ENCODE results near the gene TBC1D14.

TBC1D14 gene

DNA sequence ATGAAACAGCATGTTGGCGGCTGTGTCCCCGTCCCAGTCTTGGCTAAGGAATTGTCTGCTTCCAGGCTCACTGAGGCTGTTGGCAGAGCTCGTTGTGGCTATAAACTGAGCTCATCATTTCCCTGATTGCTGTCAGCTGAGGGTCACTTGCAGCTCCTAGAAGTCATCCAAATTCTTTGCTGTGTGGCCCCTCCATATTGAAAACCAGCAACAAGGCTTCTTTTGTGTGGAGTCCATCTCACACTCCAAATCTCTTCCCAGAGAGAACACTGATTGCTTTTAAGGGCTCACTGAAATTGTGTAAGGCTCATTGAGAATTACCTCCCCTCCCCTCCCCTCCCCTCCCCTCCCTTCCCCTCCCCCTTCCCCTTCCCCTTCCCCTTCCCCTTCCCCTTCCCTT is 23.3 kb downstream of the TBC1D14 start:
- no peak for DNase-seq

DNA sequence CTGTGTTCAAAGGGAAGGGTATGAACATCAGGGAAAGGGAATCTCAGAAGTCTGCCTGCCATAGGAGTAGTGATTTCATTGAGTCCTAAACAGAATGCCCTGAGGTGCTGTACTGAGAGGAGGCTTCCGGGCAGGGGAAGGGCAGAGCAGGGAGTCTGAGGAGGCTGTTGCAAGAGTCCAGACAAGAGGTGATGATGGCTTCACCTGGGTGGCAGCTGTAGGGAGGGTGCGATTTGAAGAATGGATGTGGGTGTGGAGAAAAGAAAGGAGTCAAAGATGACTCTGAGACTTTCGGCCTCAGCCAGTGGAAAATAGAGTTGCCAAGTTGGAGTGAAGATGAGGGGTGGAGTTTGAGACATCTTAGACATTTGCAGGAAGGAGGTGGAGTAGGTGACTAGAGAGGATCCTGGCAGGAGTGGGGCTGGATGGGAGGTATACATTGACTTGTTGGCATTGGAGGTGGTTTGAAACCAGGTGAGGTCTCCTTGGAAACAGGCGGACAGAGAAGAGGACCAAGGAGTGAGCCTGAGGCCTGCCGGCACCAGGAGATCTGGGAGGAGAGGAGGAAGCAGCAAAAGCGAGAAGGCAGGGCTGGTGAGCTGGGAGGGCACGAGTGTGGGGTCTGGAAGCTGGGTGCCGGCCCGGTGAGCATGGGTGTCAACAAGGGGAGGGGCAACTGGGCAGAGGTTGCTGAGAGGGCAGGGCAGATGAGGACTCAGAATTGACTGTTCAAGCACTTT is 24.2 kb downstream of the TBC1D14 start:
- no peak for DNase-seq

DNA sequence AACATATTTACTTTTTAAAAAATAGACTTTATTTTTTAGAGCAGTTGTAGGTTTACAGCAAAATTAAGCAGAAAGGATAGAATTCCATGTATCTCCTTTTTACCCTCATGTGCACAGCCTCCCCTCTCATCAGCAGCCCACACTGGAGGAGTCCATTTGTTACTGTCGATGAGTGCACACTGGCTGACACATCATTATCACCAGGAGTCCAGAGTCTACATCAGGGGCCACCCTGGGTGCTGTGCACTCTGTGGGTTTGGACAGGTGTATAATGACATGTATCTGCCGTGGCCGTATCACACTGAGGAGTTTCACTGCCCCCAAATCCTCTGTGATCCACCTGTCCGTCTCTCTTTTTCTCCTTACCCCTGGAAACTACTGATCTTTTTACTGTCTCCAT is 26.3 kb downstream of the TBC1D14 start:
- DNase-seq, result no peak

DNA sequence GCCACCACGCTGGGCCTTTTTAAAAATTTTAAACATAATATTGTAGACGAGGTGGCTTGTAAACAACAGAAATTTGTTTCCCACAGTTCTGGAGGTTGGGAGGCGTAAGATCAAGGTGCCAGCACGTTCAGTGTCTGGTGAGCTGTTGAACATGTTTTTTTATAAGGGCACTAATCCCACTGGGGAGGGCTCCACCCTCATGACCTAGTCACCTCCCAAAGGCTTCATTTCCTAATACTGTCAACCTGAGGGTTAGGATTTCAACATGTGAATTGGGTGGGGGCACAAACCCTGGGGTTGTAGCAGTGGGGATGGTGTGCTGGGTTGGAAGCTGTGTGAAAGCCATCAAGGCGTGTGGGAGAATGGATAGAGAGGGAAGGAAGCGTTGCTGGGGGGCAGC is 27.6 kb downstream of the TBC1D14 start:
- no peak for DNase-seq

DNA sequence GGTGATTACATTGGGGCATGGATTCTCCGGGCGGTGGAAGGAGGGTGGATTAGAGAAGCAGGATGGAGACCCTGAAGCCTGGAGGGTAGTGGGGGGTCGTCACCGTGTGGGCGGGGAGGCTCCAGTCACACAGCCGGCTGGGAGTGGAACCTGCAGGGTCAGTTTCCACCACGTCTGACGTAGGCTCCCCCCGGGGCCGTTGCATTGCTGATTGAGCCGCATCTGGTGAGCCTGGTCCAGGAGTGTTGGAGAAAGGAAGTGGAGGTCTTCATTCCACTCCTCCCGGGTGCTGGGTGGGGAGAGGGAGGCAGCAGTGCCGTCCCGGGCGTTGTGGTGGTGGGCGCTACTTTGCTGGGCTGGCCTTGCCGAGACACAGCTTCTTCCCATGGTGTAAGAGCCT is 28.1 kb downstream of the TBC1D14 start:
- no peak for DNase-seq

DNA sequence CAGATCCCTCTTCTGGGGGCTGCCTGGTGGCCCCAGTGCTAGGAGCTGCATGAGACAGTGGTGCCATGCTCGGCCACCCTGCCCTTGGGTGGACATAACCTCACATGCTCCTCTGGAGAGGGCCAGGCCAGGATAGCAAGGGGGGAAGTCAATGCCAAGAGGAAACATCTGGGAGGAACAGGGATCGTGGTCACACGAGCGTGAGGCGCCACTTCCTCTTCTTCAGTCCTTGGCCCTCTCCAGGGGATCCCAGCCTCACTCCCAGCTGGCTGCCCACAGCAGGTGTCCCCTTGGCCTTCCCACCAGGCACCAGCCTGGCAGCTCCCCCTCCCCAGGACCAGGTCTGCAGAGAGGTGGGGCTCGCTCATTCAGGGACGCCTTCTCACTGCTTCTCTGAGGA is 28.6 kb downstream of the TBC1D14 start:
- no peak for DNase-seq

DNA sequence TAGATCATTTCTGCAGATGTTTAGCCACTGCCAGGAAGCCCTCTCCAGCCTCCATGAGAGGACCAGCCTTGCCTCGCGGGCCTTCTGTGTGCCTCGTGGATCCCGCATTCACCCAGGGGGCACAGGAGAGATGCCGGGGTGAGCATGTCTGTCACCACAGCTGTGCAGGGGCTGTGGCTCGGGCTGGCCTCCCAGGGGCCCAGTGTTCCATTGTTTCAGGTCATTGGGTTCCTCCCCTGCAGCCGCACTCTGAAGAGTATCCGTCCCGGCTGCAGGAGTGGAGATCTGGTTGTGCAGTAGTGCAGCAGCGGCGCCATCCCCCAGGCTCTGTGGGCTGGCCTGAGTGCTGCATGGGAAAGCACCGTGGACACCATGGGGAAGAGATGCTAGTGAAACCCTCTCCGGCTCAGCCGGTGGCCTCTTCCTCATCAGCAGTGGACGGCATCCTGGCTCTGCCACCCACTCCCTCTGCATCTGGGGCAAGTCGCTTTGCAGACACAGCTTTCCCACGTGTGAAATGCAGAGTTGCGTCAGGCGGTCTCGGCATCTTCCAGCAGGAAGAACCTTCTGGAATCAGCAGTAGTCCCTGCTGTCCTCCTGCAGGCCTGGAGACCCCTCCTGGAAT is 29.1 kb downstream of the TBC1D14 start:
- no peak for DNase-seq

DNA sequence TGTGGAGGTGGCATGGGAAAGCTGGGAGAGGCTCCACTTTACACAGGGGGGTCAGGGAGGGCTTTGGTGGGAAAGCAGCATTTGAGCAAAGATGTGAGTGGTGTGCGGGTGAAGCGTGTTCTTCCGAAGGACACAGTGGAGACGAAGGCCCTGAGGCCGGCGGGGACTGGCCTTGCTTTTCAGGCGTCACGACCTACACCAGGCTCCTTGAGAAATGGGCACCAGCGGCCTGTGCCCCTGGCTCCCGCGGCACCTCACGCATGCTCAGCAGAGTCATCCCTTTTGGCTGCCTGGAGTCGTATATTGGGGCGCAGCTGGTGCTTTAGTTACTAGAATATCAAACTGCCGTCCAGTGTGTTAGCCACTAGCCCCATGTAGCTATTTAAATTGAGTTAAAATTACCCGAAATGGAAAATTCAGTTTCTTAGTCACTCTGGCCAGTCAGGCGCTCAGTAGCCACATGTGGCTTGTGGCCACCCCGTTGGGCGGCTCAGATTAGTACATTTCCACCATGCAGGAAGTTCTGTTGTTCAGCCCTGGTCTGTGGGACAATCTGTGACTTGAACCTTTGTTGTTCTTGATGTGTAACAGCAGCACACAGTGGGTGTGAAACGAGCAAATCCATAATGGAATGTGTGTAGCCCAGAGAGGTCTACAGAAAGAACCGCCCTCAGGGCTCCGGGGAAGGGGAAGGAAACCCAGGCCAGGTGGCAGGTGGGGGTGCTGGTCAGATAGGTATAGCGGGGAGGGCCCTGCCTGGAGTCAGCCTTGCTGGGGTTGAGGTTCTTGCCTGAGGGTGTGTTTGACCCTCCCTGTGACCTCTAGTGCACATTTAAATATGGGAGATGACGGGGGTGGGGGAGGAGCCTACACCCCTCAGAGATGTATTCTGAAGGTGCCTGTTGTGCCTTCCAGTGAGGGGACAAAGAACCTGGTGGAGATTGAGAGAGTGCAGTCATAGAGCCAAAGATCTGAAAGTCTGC is 30.4 kb downstream of the TBC1D14 start:
- DNase-seq, result no peak

DNA sequence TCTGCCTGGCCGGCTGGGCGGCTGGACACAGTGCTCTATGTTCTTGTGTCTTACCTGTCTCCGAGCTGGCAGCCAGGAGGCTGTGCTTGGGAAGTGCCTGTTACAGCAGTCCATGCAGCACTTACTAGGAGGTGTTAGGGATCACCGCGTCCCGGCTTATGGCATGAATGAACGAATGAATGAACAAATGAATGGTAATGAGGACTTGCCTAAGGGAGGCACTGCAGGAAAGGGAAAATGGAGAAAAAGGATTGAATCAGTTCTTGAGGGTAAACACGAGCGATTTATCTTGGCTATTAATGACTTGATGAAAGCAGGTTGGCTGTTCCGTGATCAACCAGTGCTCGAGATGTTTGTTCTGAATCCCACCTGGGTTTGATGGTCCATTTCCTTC is 31.1 kb downstream of the TBC1D14 start:
- DNase-seq, result no peak

DNA sequence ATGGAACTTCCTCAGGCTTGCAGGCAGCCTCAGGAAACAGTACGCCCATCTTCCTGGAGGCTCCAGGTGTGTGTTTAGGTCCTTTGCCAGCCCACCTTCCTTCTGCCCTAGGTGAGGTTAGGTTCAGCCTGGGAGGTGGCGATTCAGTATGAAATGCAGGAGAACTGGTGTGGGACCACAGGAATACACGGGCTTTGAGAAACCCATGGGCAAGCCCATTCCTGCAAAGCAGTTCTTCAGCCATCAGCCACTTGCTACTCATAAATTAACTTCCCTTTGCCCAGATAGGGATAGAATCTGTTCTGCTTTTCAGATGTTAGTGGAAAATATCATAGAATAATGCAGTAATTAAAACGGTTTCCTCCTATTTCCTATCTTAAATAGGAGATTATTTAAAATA is 32.2 kb downstream of the TBC1D14 start:
- no peak for DNase-seq

DNA sequence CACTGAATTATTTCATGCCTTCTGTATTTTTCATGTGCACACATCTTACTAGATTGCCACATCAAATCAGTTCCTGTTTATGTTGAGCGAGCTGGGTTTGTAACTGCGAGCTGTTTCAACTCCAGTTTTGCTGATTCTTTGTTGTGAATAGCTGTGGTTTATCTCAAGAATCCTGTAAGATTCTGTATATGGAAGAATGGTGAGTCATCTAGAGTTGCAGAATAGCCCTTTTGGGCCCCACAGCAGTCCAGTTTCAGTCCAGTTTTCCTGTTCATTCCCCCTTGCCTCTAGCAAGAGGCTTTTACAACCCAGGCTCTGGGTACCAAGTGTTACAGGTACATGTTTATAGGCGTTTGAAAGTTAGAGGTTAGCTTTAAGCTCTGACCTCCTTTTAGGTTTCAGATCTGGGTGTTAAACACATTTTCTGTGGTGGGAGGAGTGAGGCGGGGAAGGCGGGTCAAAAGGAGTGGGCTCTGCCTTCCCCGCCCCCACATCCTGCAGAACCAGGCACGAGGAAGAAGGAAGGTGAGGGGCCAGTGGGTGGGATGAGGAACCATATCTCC is 32.7 kb downstream of the TBC1D14 start:
- DNase-seq, result no peak

DNA sequence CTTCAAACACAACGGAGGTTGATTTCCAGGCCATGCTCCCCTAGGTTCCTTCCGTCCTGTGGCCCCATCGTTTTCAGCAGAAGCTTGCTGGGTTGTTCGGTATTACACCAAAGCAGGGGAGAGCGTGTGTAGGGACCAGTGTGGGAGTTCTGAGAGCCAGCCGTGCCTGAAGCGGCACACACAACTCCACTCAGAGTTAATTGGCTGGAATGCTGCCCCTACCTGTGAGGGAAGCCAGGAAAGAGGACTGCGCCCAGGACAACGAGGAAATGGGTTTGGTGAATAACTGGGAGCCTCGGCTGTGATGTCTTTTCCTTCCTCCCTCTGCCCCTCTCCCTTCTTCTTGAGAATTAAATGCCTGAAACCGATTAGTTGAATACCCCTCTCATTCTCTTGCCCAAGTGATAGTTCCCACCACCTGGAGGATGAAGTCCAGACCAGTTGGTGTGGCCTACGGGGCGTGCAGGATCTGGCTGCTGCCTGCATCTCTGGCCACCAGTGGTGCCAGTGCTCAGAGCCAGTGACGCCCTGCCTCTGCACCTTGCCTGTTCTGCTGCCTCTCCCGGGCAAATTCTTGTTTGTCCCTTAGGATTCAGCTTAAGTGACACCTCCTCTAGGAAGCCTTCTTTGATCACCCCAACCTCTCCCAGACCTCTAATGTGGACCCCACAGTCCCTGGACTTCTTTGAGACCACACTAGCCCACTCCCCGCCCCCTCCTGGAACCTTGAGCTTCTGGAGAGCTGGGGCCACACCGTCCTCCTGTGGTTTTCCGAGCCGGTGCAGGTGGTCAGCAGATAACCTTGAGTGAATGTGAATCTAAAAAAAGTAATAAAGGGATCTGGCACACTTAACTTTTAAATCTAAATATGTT is 33.6 kb downstream of the TBC1D14 start:
- no peak for DNase-seq

DNA sequence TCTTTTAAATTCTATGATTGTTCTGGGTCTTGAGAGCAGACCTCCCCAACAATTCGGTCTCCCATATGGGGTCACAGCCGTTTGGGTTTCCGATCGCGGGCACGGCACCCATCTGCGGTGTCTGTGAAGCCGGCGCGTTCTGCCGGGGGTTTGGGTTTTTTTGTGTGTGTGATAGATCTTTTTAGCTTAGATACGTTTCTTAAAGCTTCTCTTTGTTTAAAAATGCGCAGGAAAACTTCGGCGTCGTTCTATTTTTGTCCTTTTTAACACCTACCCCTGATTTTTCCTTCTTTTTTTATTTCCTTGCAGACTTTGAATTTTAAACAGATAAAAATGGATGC is 34.2 kb downstream of the TBC1D14 start:
- DNase-seq, result no peak

DNA sequence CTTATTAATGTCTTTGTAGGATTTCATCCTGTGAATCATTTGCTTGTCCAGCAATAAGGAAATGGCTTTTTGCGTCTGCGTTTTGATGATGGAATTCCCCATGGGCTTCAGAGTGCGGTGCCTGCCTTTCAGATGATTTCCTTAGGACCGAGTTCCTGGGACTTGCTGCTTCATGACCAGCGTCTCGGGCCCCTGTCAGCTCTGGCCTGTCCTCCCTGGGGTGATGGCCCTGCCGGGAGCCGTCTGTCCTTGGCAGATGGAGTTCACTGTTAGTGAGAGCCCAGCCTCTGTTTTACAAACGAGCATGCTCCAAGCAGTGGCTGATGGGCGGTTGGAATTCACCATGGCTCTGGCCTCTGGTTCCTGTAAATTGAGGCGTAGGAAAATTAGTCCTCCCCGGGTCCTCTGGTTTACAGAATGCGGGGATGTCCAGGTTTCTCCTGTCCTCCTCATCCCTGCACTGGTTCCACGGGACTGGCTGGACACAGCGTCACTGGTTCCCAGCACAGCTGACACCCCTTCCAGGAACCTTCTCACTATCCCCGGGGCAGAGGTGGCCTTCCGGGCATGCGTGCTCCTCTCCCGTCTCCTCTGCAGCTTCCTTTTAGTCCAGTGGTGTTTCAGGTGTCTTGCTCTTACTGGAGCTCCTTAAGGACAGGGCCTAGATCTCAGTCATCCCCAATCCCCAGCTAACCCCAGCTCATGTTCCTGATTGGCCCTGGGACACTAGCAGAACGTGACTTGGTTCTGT is 34.9 kb downstream of the TBC1D14 start:
- no peak for DNase-seq

DNA sequence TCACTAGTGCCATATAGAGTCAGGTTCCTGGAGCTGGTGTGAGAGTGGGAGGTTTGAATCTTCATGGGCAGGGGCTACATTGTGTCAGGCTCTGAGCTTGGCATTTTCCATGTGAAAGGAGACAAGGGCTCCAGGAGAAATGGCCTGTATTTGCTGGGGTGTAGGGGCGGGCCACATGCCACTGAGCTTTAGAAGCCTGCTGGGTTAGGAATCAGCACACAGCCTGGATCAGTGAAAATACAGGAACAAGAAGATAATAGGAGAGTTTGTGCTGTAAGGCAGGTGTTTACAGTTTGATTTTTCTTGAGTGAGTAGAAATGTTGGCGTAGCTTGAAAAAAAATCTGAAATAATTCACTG is 35.4 kb downstream of the TBC1D14 start:
- no peak for DNase-seq

DNA sequence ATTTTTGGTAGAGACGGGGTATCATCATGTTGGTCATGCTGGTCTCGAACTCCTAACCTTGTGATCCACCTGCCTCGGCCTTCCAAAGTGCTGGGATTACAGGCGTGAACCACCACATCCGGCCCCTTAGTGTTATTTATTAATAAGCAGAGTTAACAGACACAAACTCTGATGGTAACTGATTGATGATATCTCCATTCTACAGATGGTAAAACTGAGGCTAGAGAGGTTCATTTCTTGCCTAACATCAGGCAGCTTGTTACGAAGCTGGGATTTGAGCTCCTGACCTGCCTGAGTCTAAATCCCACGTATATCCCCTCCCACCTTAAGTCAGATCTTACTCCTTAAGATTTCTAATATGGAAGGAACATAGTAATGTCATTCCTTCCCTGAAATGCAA is 36.9 kb downstream of the TBC1D14 start:
- no peak for DNase-seq

DNA sequence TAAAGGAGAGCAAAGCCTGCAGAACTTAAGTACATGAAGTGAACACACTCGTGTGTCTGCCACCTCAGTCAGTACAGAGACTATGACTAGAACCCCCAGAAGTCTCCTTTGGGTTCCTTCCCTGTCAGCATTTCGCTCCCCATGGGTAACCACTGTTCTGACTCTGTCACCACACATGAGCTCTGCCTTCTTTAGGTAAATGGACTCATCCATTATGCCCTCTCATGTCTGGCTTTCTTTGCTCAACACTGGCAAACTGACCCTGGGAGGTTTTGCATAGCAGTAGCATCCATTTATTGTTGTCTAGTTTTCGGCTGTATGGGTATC is 38.5 kb downstream of the TBC1D14 start:
- DNase-seq, result no peak

DNA sequence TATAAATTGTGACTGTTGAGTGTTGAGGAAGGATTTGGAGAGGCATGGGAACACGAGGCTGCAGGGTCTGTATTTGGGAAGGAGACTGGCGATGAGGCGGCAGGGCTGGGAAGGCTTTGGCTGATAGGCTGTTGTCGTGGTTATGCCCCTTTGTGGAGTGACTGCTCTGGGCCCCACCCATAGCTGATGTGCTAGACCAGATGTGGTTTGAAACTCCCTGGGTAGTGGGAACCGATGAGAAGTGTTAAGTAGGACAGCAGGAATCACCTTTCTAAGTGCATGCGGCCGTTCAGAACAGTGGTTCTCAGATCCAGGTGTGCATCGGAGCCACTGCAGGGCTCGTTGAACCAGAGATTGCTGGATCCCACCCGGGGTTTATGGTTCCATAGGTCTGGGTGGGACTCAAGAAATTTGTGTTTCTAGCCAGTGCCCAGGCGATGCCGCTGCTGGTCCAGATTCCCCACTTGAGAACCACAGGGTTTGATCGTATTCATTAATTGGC is 42.3 kb downstream of the TBC1D14 start:
- no peak for DNase-seq

DNA sequence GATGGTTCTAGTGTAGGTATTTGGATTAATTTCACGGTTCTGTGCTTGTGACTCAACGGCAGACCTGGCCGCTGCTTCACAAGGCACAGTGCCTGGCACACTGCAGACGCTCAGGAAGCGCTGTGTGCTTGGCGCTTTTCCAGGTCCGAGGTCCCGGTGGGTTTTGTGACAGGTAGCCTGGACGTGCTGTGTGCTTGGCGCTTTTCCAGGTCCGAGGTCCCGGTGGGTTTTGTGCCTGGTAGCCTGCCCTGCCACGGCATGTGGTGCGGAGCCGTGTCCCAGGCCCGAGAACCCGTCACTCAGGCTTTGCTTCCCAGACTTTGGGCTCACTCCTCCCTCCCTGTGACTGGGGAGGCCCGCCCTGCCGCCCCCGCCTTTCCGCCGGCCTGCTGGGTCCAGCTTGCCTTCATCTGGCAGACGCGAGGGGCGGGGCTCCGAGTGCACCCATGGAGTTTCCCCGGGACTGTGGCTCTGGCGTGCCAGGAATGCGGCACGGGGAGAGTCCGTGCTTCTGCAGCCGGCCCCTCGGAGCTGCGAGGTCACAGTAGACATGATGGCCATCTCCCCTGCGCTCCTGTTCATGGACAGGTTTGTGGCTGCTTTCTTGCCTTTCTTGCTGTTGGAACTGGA is 44.2 kb downstream of the TBC1D14 start:
- no peak for DNase-seq

DNA sequence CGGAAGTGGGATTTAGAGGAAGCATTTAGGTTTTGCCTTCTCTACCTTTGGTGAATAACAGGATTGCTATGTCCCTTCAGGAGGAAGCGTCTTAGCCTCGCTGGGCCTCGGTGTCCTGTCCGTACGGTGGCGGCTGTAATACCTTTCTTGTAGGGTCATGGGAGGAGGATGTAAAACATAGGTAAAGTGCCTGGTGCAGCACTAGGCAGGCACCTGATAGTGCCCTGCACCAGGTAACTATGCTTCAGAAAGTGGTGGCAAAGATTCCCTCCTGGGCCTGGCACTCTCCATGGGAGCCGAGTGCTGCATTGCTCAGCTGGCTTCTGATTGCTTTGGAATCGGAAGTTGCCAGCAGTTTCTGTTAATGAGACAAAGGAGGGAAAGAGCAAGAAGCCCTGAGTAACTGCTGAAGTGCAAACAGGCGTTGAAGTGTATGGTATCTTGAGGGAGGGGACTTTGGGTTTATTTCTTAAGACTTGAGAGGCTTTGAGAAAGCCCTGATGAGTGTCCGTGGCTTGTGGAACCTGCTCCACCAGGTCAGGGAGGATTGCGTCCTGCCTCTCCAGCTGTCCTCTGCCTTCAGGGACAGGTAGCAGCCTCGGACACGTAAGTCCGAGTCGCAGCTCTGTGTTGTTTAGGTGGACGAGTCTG is 45.8 kb downstream of the TBC1D14 start:
- DNase-seq, result peak; percentile 42

DNA sequence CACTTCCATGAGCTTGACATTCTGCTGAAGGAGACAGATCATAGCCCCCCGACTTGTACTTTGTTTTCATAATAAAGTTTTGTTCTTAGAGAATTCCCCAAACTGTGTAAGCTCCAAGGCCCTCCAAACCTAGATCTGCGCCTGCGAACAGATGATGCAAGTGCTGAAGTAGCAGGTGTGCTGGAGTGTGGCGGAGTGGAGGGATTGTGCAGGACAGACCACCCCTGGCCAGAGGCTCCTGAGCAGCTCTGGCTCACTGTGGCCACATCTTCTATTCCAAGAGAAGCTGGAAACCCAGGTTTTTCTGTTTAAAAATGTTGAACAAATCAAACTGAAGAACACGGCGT is 46.4 kb downstream of the TBC1D14 start:
- DNase-seq, result no peak

All from DMS79 treated with DMSO at 0.1 percent for 48 hours (cell line).